Calu3 (cell line): ENCODE data around the gene MACF1. TPM values are rescaled to one million over a fixed set of nuclear protein-coding genes. Genes with fewer than 3 reads are reported as not detected.

ENCODE experiments used
- BruUV-seq: library from RNA; stranded (reverse); fragments of 400-500 nt; replicated peaks from 2 replicates; lab custom pipeline; 2021; lab: Mats Ljungman, UMichigan
- CTCF ChIA-PET: fragments of 300-600 bp; sonication (Branson Sonifier 250); formaldehyde crosslinking; loops from one replicate; lab custom pipeline; 2022; ENCODE audit warnings: antibody characterized with exemption; lab: Charles Lee
- DNase-seq: peaks from one replicate; pipeline ENCODE4 v3.0.0; 2022
- H3K27ac Mint-ChIP-seq: one replicate; pipeline ENCODE4 v1.8.0; 2022; ENCODE audit warnings: mixed read lengths; ENCODE audit not compliant: unreplicated experiment
- H3K27me3 Mint-ChIP-seq: one replicate; pipeline ENCODE4 v1.8.0; 2022; ENCODE audit warnings: mixed read lengths; ENCODE audit not compliant: unreplicated experiment
- H3K36me3 Mint-ChIP-seq: one replicate; pipeline ENCODE4 v1.8.0; 2022; ENCODE audit warnings: mild to moderate bottlenecking, moderate library complexity, mixed read lengths; ENCODE audit not compliant: insufficient read depth, unreplicated experiment
- H3K4me1 Mint-ChIP-seq: one replicate; pipeline ENCODE4 v1.8.0; 2022; ENCODE audit warnings: mild to moderate bottlenecking, low read depth, mixed read lengths; ENCODE audit not compliant: unreplicated experiment
- H3K4me3 Mint-ChIP-seq: one replicate; pipeline ENCODE4 v1.8.0; 2022; ENCODE audit warnings: mild to moderate bottlenecking, low read depth, moderate library complexity, mixed read lengths; ENCODE audit not compliant: unreplicated experiment
- H3K9me3 Mint-ChIP-seq: one replicate; pipeline ENCODE4 v1.8.0; 2022; ENCODE audit warnings: low read depth, mixed read lengths; ENCODE audit not compliant: unreplicated experiment
- CTCF ChIP-seq: fragments of 200-600 bp; IDR thresholded peaks from one replicate; pipeline ENCODE4 v1.8.0; 2022; ENCODE audit warnings: antibody characterized with exemption; ENCODE audit not compliant: unreplicated experiment
- intact Hi-C: fragments of 100-400 bp; cut with micrococcal nuclease; formaldehyde crosslinking; loops from one replicate; pipeline ENCODE4 v1.10.0; 2022; ENCODE audit not compliant: unreplicated experiment
- total RNA-seq: library from RNA; stranded (reverse); gene quantifications from 2 replicates; pipeline ENCODE4 v1.2.3, GENCODE V29; 2022

Gene MACF1
- total RNA-seq, 1 experiment from 2014 or later: 705 TPM

DNA sequence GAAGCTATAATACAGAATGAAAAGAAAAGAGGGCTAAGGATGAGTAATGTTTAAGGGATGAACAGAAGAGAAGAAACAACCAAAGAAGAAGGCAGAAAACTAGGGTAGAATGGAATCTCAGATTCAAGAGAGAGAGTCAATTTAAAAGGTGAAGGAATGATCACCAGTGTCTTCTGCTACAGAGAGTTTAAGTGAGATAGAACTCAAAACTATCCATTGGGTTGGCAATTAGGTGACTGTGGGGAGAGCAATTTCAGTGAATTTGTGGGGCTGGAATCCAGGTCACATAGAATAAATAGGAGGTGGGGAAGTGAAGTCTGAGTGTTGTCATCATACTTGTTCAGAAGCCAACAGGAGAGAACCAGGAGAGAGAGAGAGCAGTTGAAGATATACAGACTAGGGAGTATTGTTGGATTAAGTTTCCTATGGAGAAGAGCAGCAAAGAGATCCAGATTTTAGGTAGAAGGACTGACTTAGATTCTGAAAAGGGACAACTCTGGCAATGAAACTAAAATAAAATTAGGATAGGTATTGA is 19.9 kb downstream of the MACF1 start:
- CTCF ChIA-PET: interaction anchor here (0.7 kb wide), 2 partner anchors 22 to 1852 kb away, joined by 3 to 5 read pairs; no protein-coding TSS in a partner anchor
- Mint-ChIP-seq H3K36me3 (no peaks in the 10 kb centered on the region), H3K27ac (no peak overlapping the region), H3K9me3 (no peaks in the 10 kb centered on the region), H3K27me3 (no peaks in the 10 kb centered on the region), H3K4me1 (peaks cover 17% of the 10 kb centered on the region), H3K4me3 (no peak overlapping the region)
- BruUV-seq: no TSS peak
- no peak for DNase-seq
- intact Hi-C loops: no loop called here
- no peak for TF ChIP-seq CTCF

GRCh38 chr1:39226836-39227235 is 22.3 kb downstream of the MACF1 start:
- CTCF ChIA-PET: interaction anchor here (0.6 to 0.7 kb wide), 2 partner anchors 15 to 351 kb away, joined by 3 read pairs; no protein-coding TSS in a partner anchor
- Mint-ChIP-seq H3K4me1 (peaks cover 7% of the 10 kb centered on the region), H3K27me3 (no peaks in the 10 kb centered on the region), H3K27ac (no peak overlapping the region), H3K36me3 (no peaks in the 10 kb centered on the region), H3K4me3 (no peak overlapping the region), H3K9me3 (no peaks in the 10 kb centered on the region)
- no peak for TF ChIP-seq CTCF
- BruUV-seq: no TSS peak
- DNase-seq: no peak
- intact Hi-C loops: no loop called here

- CTCF ChIA-PET: interaction anchor here (1.1 kb wide), 1 partner anchor 9 kb away, joined by 3 read pairs; no protein-coding TSS in a partner anchor
- DNase-seq: no peak
- peaks cover 15% of the 10 kb centered on the region for H3K4me1 Mint-ChIP-seq
- no peak overlapping the region for H3K27ac Mint-ChIP-seq
- no peaks in the 10 kb centered on the region for H3K27me3 Mint-ChIP-seq
- no peak overlapping the region for H3K4me3 Mint-ChIP-seq
- no peak for TF ChIP-seq CTCF
- no peaks in the 10 kb centered on the region for H3K9me3 Mint-ChIP-seq
- no peaks in the 10 kb centered on the region for H3K36me3 Mint-ChIP-seq
- intact Hi-C loops: no loop called here
- no TSS peak for BruUV-seq
Measured at GRCh38 chr1:39228252-39228651, 23.8 kb downstream of the MACF1 start.

GRCh38 chr1:39229504-39229903 is 25.0 kb downstream of the MACF1 start:
- Mint-ChIP-seq H3K36me3 (no peaks in the 10 kb centered on the region), H3K4me3 (no peak overlapping the region), H3K4me1 (peaks cover 9% of the 10 kb centered on the region), H3K27me3 (no peaks in the 10 kb centered on the region), H3K27ac (no peak overlapping the region), H3K9me3 (no peaks in the 10 kb centered on the region)
- no TSS peak for BruUV-seq
- no peak for DNase-seq
- CTCF ChIA-PET: interaction anchor here (0.9 kb wide), 1 partner anchor 15 kb away, joined by 5 read pairs; no protein-coding TSS in a partner anchor
- intact Hi-C loops: no loop called here
- TF ChIP-seq CTCF: no peak
